Lower leg skin (tissue), 3 donors: ENCODE results near the gene GARIN5B.

Source experiments
- POLR2A ChIP-seq, 2 donors: fragments of 450-650 bp; IDR thresholded peaks; one replicate each; pipeline ENCODE4 v1.6.1; 2016 to 2017; ENCODE audit warnings: antibody characterized with exemption in 2 of 2, mild to moderate bottlenecking in 1 of 2, moderate library complexity in 1 of 2
- TF ChIP-seq, protein P1 (sequence below), 3 donors: fragments of 450-650 bp; IDR thresholded peaks; one replicate each; pipeline ENCODE4 v1.5.1; 2016; ENCODE audit warnings: antibody characterized with exemption in 3 of 3, mild to moderate bottlenecking in 3 of 3, moderate library complexity in 2 of 3

DNA sequence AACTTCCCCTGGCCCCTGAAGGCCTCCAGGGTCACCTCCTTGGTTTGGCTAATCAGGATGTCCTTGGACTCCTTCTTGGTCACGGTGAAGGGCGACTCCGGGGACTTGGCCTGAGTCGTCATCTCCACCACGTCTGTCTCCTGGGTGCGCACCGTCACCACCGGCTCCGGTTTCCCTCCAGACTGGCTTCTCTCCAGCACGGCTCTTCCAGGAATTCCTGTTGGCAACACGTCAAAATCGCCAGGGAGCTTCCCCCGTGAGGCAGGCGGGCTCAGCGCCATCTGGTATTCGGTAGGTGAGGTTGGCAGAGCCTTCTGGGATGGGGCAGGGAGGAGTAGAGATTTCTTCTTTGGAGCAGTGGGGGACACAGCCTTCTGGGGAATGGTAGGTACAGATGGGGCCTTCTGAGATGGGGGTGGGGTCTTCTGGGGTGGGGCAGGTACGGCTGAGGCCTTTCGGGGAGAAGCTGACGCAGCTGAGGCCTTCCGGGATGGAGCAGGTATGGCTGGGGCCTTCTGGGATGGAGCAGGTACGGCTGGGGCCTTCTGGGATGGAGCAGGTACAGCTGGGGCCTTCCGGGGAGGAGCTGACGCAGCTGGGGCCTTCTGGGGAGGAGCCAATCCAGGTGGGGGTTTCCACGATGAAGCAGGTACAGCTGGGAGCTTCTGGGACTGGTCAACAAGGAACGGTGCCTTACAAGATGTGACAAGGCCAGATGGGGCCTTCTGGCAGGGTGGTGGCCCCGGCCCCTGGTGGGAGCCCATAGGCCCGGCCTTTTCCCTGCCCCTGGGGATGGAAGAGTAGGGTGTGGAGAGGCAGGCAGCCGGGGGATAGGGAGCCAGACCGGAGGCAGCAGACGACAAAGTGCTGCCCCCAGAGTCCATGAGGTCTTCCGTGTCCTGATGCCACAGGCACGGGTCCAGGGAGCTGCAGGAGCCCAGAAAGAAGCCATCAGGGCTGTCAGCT lies 3.8 kb downstream of the GARIN5B start:
- TF ChIP-seq, protein P1, sequence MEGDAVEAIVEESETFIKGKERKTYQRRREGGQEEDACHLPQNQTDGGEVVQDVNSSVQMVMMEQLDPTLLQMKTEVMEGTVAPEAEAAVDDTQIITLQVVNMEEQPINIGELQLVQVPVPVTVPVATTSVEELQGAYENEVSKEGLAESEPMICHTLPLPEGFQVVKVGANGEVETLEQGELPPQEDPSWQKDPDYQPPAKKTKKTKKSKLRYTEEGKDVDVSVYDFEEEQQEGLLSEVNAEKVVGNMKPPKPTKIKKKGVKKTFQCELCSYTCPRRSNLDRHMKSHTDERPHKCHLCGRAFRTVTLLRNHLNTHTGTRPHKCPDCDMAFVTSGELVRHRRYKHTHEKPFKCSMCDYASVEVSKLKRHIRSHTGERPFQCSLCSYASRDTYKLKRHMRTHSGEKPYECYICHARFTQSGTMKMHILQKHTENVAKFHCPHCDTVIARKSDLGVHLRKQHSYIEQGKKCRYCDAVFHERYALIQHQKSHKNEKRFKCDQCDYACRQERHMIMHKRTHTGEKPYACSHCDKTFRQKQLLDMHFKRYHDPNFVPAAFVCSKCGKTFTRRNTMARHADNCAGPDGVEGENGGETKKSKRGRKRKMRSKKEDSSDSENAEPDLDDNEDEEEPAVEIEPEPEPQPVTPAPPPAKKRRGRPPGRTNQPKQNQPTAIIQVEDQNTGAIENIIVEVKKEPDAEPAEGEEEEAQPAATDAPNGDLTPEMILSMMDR (IDR thresholded peaks at IDR 0.05): no peak
- TF ChIP-seq POLR2A (IDR thresholded peaks at IDR 0.05): no peak
